Retinal pigment epithelial cell (primary cell): ENCODE data around the gene TBC1D22A.
A peak's percentile ranks its signal among the peaks of the same experiment; 100 is the strongest.

Experiments used
- DNase-seq: peaks from one replicate; pipeline ENCODE4 v3.0.0-alpha.2; 2010; ENCODE audit warnings: low read depth
- H3K4me3 ChIP-seq: 2 replicates; pipeline ENCODE4 v1.5.1; 2011; ENCODE audit warnings: mild to moderate bottlenecking, low read length, control low read depth, moderate library complexity
- TF ChIP-seq, protein P1 (sequence below): conservative IDR thresholded peaks from 2 replicates; pipeline ENCODE4 v1.5.1; 2011; ENCODE audit warnings: low read depth, low read length, control low read depth, inconsistent platforms

Gene TBC1D22A

GRCh38 chr22:47098121-47098520 lies 335.7 kb downstream of the TBC1D22A start:
- DNase-seq = no peak
- TF ChIP-seq, protein P1, sequence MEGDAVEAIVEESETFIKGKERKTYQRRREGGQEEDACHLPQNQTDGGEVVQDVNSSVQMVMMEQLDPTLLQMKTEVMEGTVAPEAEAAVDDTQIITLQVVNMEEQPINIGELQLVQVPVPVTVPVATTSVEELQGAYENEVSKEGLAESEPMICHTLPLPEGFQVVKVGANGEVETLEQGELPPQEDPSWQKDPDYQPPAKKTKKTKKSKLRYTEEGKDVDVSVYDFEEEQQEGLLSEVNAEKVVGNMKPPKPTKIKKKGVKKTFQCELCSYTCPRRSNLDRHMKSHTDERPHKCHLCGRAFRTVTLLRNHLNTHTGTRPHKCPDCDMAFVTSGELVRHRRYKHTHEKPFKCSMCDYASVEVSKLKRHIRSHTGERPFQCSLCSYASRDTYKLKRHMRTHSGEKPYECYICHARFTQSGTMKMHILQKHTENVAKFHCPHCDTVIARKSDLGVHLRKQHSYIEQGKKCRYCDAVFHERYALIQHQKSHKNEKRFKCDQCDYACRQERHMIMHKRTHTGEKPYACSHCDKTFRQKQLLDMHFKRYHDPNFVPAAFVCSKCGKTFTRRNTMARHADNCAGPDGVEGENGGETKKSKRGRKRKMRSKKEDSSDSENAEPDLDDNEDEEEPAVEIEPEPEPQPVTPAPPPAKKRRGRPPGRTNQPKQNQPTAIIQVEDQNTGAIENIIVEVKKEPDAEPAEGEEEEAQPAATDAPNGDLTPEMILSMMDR = no peak

DNA sequence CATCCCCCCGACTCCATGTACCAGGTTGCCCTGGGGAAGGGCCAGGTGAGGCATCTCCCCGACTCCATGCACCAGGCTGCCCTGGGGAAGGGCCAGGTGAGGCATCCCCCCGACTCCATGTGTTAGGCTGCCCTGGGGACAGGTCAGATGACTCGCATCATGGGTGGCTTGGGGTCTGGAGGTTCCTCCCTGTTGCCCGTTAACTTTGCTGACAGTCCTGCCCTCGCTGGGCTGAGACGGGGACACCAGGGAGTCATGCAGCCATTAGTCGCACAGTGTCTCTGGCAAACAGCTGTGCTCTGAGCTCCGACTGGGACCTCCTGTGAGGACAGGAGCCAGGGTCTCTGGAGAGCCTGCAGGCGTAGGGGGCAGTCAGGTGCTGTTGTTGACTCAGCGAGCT lies 336.1 kb downstream of the TBC1D22A start:
- no peak for DNase-seq
- no peak overlapping the region for H3K4me3 ChIP-seq
- TF ChIP-seq, protein P1 = no peak

More at GRCh38 chr22:47098121-47098520, 335.7 kb downstream of the TBC1D22A start:
- H3K4me3 ChIP-seq = no peak overlapping the region

DNA sequence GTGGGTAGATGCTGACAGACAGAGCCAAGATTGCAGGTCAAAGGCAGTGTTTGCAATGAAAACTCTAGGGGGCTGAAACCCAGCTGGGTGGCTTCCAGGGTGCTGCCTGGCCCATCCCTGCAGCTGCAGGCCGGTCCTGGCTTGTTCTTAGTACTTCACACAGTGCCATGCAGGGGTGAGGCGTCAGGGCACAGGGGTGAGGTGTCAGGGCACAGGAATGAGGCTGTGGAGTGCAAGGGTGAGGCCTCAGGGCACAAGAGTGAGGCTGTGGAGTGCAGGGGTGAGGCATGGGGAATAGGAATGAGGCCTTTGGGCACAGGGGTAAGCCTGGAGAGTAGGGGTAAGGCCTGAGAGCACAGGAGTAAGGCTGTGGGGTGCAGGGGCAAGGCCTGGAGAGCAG lies 337.6 kb downstream of the TBC1D22A start:
- no peak for DNase-seq

GRCh38 chr22:47100646-47101200 lies 338.3 kb downstream of the TBC1D22A start:
- peak; percentile 27 for DNase-seq
- H3K4me3 ChIP-seq = no peak overlapping the region
- TF ChIP-seq, protein P1 = no peak

More for the DNA sequence above, 337.6 kb downstream of the TBC1D22A start:
- no peak overlapping the region for H3K4me3 ChIP-seq
- TF ChIP-seq, protein P1 = no peak

DNA sequence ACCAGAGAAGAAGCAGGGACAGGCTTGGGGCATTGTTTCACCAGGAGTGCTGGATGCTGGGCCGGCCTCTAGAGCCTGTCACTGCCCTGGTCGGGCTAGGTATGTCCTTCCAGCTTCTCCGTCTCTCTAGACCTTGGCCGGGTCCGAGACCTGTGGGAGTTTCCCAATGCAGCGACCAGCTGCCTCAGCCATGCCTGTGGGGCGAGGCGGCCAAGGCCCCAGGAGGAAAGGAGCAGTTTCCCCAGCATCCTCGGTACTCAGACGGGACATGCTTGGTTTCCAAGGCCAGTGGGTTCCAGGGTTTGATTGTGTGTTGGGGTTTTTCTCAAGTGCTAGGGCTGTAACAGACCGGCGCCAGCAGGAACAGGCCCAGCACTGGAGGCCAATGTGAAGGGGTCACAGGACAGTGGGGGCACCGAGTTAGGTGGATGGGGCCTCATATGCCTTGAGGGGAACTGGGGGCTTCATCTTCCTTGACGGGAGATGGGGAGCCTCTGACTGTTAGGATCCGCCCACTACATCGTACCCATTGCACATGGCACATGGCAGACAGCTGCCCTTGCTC lies 339.0 kb downstream of the TBC1D22A start:
- DNase-seq = no peak
- TF ChIP-seq, protein P1 = no peak
- H3K4me3 ChIP-seq = no peak overlapping the region

- no peak overlapping the region for H3K4me3 ChIP-seq
- TF ChIP-seq, protein P1 = no peak
- DNase-seq = no peak
Measured at GRCh38 chr22:47102081-47102480, 339.6 kb downstream of the TBC1D22A start.

GRCh38 chr22:47102648-47103047 lies 340.2 kb downstream of the TBC1D22A start:
- no peak for DNase-seq
- no peak overlapping the region for H3K4me3 ChIP-seq
- TF ChIP-seq, protein P1 = no peak
